ENCODE data around the gene RASGEF1B.

DNA sequence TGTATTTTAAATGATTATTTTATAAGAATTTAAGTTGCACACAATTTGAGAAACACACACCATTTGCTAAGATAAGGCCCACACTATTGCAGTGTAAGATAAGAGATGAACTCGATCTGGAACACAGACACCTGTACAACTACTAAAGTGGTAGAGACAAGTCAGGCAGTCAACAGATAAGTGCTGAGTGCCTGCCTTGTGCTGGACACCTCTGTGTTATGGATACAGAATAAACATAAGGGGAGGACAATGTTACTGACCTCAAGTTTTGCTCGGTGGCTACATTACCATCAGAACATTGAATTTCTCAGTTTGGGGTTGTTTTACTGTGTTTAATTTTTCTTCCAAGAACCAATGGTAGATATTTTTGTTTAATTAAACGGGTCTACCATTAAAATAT is 74.1 kb downstream of the RASGEF1B start:
- TF ChIP-seq, protein P1, sequence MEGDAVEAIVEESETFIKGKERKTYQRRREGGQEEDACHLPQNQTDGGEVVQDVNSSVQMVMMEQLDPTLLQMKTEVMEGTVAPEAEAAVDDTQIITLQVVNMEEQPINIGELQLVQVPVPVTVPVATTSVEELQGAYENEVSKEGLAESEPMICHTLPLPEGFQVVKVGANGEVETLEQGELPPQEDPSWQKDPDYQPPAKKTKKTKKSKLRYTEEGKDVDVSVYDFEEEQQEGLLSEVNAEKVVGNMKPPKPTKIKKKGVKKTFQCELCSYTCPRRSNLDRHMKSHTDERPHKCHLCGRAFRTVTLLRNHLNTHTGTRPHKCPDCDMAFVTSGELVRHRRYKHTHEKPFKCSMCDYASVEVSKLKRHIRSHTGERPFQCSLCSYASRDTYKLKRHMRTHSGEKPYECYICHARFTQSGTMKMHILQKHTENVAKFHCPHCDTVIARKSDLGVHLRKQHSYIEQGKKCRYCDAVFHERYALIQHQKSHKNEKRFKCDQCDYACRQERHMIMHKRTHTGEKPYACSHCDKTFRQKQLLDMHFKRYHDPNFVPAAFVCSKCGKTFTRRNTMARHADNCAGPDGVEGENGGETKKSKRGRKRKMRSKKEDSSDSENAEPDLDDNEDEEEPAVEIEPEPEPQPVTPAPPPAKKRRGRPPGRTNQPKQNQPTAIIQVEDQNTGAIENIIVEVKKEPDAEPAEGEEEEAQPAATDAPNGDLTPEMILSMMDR (IDR thresholded peaks at IDR 0.05): no peak
- no peak for TF ChIP-seq POLR2A (IDR thresholded peaks at IDR 0.05)

Data from thyroid gland (tissue), 4 donors.